Endometrial microvascular endothelial cells (primary cell): ENCODE measurements around the gene GREB1. TPM values are rescaled to one million over a fixed set of nuclear protein-coding genes. Genes with fewer than 3 reads are reported as not detected.

ENCODE experiments used
- in situ Hi-C: cut with HindIII; loops from 2 replicates; pipeline ENCODE4 v1.10.0; 2017; ENCODE audit warnings: low sequenced_read_pairs, low pct_unique_long_range_greater_than_20kb; ENCODE audit errors: inconsistent ontology term
- total RNA-seq: library from RNA; depleted of rRNA; stranded (reverse); fragments of >200 nt; gene quantifications from one replicate; pipeline ENCODE4 v1.2.3, GENCODE V29; 2015; ENCODE audit errors: inconsistent ontology term

GREB1 gene
- total RNA-seq, 1 donor from 2014 or later: not detected

GRCh38 chr2:11553661-11554398 lies 20.0 kb downstream of the GREB1 start:
- in situ Hi-C loops: no loop called here

DNA sequence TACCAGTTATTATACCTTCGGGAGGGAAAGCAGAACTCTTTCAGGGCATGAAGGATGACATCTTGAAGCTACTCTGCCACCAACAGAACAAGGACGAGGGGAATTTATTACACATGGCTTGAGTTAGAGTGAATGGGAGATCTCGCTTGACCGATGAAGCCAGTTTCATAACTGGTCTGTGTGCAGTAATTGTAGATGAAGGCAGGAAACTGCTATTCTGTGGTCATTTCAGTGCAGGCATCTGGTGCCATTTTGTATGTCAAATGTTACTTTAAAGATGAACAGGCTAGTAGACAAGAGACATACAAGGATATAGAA lies 20.5 kb downstream of the GREB1 start:
- in situ Hi-C loops: no loop called here

DNA sequence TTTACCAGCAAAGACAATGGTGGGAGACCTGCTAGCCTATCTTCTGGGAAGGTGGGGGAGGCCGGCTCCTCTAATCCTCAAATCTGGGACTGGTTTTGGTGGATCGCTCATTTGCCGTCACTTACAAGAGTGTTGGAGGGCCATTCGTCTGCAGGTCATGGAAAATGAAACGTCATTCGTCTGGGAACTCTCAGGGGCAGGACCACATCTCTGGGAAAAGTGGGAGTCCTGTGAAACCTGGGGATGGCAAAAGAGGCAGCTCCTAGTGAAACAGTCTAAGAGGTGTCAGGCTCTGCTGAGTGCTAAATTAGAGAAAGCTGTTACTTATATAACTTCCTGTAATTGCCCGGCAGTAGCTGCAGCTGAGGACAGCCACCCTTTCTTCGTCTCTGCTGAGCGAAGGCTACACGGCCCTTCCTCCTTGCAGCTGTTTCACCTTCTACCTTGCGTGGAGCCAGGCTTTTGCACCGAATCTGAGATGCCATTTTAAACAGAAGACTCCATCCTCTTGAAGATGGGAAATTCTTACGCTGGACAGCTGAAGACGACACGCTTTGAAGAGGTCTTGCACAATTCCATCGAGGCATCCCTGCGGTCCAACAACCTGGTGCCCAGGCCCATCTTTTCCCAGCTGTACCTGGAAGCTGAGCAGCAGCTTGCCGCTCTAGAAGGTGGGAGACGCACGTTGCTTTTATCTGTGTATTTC lies 22.4 kb downstream of the GREB1 start:
- in situ Hi-C loops: no loop called here

- in situ Hi-C loops: no loop called here
Observed at GRCh38 chr2:11558214-11558886, 24.5 kb downstream of the GREB1 start.

- in situ Hi-C loops: no loop called here
Observed at GRCh38 chr2:11559066-11559785, 25.4 kb downstream of the GREB1 start.

DNA sequence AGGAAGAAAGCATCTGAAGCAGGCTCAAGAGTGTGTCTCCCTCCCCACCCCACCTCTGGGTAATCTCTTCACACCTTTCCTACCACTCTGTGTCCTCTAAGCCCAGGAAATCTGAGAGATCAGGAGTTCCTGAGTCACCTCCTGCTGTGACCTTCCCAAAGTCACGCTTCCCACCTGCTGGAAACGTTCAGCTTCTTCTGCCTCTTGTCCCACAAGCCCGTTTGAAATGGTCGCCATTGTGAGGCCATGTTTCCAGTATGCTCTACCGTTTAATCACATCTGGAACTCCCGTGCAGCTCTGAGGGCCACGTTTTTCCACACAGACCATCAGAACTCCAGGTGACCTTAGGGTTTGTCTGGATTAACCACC lies 25.9 kb downstream of the GREB1 start:
- in situ Hi-C loops: no loop called here

GRCh38 chr2:11560806-11561205 lies 27.0 kb downstream of the GREB1 start:
- in situ Hi-C loops: no loop called here

DNA sequence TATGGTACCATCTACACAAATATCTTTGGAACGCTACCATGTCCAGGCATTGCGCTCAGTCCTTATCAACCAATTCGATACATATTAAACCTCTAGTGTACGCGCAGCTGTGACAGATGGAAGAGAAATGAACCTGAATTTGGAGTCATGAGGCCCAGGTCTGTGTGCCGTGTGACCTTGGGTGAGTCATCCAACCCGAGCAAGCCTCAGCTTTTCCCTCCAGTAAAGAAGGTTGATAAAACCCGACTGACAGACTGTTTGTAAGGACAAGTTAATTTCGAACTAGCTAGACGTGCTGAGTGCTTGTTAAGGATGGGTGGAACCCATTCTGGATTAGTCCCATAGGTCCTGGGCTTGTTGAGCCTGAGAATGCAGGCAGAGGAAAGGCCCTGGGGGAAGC lies 28.2 kb downstream of the GREB1 start:
- in situ Hi-C loops: no loop called here

- in situ Hi-C loops: no loop called here
Observed at GRCh38 chr2:11562476-11562875, 28.6 kb downstream of the GREB1 start.

DNA sequence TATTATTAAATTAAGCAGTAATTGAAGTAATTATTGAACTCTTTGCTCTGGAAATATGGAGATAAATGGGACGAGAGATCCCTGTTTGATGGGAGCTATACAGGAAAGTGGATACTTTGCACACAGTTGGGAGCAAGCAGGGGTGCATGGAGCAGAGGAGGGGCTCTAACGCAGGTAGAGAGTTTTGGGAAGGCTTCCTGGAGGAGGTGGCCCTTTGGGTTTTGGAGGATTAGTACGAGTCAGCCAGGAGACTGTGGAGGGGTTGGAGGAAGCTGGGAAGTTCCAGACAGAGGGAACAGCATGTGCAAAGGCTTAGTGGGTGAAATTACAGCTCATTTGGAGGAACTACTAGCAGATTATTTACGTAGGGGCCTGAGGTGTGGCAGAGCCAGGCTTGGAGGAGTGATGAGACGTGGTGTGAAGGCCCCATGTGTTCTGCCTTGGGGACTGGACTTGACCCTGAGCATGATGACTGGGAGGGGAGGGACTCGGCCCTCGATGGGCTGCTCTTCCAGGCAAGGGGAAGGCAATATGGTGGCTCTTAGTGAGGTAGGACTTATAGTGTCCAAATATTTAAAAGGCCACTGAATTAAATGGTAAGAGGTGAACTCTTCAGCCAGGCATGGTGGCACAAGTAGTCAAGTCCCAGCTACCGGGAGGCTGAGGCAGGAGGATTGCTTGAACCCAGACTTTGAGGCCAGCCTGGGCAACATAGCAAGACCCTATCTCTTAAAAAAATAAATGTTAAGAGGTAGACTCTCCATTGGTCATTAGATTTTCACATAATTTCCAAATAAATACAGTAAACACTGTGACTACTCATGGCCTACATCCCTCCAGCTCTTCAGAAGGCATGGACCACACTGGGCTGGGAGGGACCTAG lies 30.2 kb downstream of the GREB1 start:
- in situ Hi-C loops: no loop called here

DNA sequence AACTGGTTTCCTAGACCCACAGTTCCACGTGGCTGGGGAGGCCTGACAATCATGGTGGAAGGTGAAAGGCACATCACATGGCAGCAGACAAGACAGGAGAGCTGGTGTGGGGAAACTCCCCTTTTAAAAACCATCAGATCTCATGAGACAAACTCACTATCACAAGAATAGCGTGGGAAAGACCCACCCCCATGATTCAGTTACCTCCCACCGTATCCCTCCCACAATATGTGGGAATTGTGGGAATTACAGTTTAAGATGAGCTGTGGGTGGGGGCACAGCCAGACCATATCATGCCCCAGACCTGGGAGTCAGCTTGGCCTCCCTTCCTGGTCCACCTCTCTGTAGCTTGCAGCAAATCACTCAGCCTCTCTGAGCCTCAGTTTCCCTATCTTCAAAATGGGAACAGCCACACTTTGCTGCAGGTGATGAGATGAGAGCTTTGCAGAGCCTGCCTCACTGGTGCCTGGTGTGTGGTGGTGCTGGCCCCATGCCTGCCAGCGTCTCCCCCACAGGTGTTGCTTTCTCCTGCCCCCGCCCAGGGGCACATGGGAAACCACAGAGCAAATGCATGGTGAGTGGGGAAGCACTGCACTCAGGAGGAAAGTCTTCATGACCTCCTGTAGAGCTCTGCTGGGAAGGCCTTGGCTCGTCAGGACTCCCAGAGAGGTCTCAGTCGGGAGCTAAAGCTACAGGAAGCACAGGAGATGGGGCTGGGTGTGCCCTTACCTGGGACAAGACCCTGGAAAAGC lies 31.1 kb downstream of the GREB1 start:
- in situ Hi-C loops: no loop called here

DNA sequence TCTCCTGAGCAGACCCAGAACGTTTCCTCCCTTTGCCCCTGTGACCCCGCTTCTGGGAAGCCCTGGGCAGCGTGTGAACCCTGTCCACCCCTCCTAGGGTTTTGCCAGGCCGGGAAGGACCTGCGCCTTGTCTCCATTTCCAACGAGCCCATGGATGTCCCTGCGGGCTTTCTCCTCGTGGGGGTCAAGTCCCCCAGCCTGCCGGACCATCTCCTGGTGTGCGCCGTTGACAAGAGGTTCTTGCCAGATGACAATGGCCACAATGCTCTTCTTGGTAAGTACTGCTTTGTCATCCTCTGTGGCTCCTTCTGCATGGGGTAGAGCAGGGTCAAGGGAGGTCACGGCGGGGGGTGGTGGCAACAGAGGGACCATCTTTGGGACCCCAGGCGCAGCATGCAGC lies 32.5 kb downstream of the GREB1 start:
- in situ Hi-C loops: no loop called here

DNA sequence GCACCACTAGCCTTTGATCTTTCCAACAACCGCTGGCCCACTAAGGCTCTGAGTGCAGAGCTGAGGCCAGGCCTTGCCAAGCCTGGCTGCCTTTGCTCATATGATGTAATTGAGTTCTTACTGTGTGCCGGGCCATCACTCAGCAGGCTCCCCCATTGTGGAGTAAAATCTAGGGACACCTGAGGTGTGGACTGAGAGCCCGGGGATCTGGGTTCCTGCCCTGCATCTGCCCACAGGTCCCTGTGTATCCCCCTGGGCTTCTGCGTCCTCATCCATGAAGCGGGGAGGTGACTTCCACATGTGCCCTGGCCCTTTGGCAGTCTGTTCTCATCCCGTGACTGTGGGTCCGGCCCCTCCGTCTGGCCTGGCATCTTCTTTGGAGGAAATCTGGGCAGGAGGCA lies 33.8 kb downstream of the GREB1 start:
- in situ Hi-C loops: no loop called here

GRCh38 chr2:11568436-11568835 lies 34.6 kb downstream of the GREB1 start:
- in situ Hi-C loops: no loop called here

GRCh38 chr2:11569636-11570035 lies 35.8 kb downstream of the GREB1 start:
- in situ Hi-C loops: no loop called here

GRCh38 chr2:11571170-11571569 lies 37.3 kb downstream of the GREB1 start:
- in situ Hi-C loops: no loop called here

DNA sequence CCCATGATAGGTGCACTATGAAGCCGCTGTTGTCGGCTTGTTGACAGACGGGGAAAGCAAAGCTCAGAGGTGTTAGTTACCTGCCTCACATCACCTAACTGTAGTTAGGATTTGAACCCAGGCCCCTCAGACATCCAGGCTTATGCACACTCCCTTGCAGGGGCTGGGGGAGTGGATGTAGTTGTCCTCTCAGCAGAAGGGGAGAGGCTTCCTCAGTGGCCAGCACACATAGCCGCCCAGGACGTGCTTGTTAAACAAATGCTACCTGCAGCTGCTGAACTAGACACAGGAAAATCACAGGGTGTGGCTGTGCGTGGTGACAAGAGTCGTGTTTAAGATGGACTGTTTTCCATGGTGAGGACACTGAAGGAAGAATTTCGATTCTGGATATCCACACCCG lies 39.2 kb downstream of the GREB1 start:
- in situ Hi-C loops: no loop called here
